Measurements from ENCODE around the gene TUBB2A.

Gene TUBB2A

GRCh38 chr6:3114377-3114776 is 43.0 kb downstream of the TUBB2A start:
- no peaks in the 10 kb centered on the region for H3K36me3 ChIP-seq
- H3K4me3 ChIP-seq (ENCODE audit: low read depth, low read length), result no peak overlapping the region
- H3K27me3 ChIP-seq, result no peaks in the 10 kb centered on the region
- no peak for TF ChIP-seq CTCF (IDR thresholded peaks at IDR 0.05; ENCODE audit: low read depth, low read length)
- no peaks in the 10 kb centered on the region for H3K9me3 ChIP-seq
- H3K4me1 ChIP-seq, result no peaks in the 10 kb centered on the region
- no peak for DNase-seq

- Histone ChIP-seq H3K27me3 (no peaks in the 10 kb centered on the region), H3K9me3 (no peaks in the 10 kb centered on the region), H3K36me3 (peaks cover 5% of the 10 kb centered on the region; the same call in 1 of the 2 replicates), H3K4me3 (ENCODE audit: low read depth, low read length) (no peak overlapping the region), H3K4me1 (no peaks in the 10 kb centered on the region)
- no peak for TF ChIP-seq CTCF (IDR thresholded peaks at IDR 0.05; ENCODE audit: low read depth, low read length)
- DNase-seq, result no peak
These were observed 47.6 kb downstream of the TUBB2A start for GRCh38 chr6:3109761-3110160.

- H3K9me3 ChIP-seq, result no peaks in the 10 kb centered on the region
- peaks cover 5% of the 10 kb centered on the region; the same call in 1 of the 2 replicates for H3K36me3 ChIP-seq
- H3K4me1 ChIP-seq, result no peaks in the 10 kb centered on the region
- DNase-seq, result no peak
- TF ChIP-seq CTCF (IDR thresholded peaks at IDR 0.05; ENCODE audit: low read depth, low read length), result no peak
- no peak overlapping the region for H3K4me3 ChIP-seq (ENCODE audit: low read depth, low read length)
- H3K27me3 ChIP-seq, result no peaks in the 10 kb centered on the region
These were observed 48.5 kb downstream of the TUBB2A start for GRCh38 chr6:3108746-3109414.
